Parathyroid adenoma (tissue), 2 donors: ENCODE data around the gene UAP1.
A peak's percentile ranks its signal among the peaks of the same experiment; 100 is the strongest.

Experiments
- H2AFZ ChIP-seq: fragments of 300-600 bp; sonication (generic); one replicate; pipeline ENCODE4 v1.7.0; 2017; ENCODE audit warnings: antibody characterized with exemption, mild to moderate bottlenecking
- H3K27ac ChIP-seq: fragments of 300-600 bp; sonication (generic); one replicate; pipeline ENCODE4 v1.7.0; 2017
- H3K27me3 ChIP-seq: fragments of 300-600 bp; sonication (generic); one replicate; pipeline ENCODE4 v1.7.0; 2017; ENCODE audit warnings: low read length; ENCODE audit not compliant: control insufficient read depth, insufficient read depth
- H3K36me3 ChIP-seq: fragments of 300-600 bp; sonication (generic); one replicate; pipeline ENCODE4 v1.7.0; 2017; ENCODE audit warnings: low read length; ENCODE audit not compliant: control insufficient read depth, insufficient read depth
- H3K4me1 ChIP-seq: fragments of 300-600 bp; sonication (generic); one replicate; pipeline ENCODE4 v1.7.0; 2017; ENCODE audit warnings: control low read depth
- H3K4me2 ChIP-seq: fragments of 300-600 bp; sonication (generic); one replicate; pipeline ENCODE4 v1.7.0; 2017; ENCODE audit warnings: low read length
- H3K4me3 ChIP-seq: fragments of 300-600 bp; sonication (generic); one replicate; pipeline ENCODE4 v1.7.0; 2017; ENCODE audit warnings: low read depth, low read length
- H3K79me2 ChIP-seq: fragments of 300-600 bp; sonication (generic); one replicate; pipeline ENCODE4 v1.7.0; 2017; ENCODE audit warnings: control low read depth
- H3K9ac ChIP-seq: fragments of 300-600 bp; sonication (generic); one replicate; pipeline ENCODE4 v1.7.0; 2017; ENCODE audit warnings: mild to moderate bottlenecking
- H3K9me3 ChIP-seq: fragments of 300-600 bp; sonication (generic); one replicate; pipeline ENCODE4 v1.7.0; 2017; ENCODE audit warnings: low read length; ENCODE audit not compliant: control insufficient read depth
- CTCF ChIP-seq: fragments of 300-600 bp; sonication (generic); IDR thresholded peaks from one replicate; pipeline ENCODE4 v1.7.0; 2017; ENCODE audit warnings: antibody characterized with exemption, mild to moderate bottlenecking
- donor health status: primary hyperparathyroidism.

Gene UAP1

GRCh38 chr1:162631546-162632191 is 70.1 kb downstream of the UAP1 start:
- Histone ChIP-seq H2AFZ (no peak overlapping the region), H3K4me2 (no peak overlapping the region), H3K27me3 (no peaks in the 10 kb centered on the region), H3K4me1 (no peaks in the 10 kb centered on the region), H3K9me3 (no peaks in the 10 kb centered on the region), H3K79me2 (no peaks in the 10 kb centered on the region), H3K36me3 (no peaks in the 10 kb centered on the region), H3K9ac (no peak overlapping the region), H3K4me3 (no peak overlapping the region), H3K27ac (no peak overlapping the region)
- no peak for TF ChIP-seq CTCF

GRCh38 chr1:162632217-162632666 is 70.7 kb downstream of the UAP1 start, which contains the start of gene DDR2:
Gene DDR2, plus strand, starts transcription at chr1:162632464. Its CDS starts 86,600 bp downstream, at chr1:162719064.
- Histone ChIP-seq H3K9me3 (no peaks in the 10 kb centered on the region), H3K4me3 (peak within 1 kb of the TSS; percentile 24), H3K27ac (no peak within 1 kb of the TSS), H3K27me3 (no peaks in the 10 kb centered on the region), H3K9ac (no peak within 1 kb of the TSS), H3K4me1 (no peaks in the 10 kb centered on the region), H3K4me2 (no peak within 1 kb of the TSS), H3K36me3 (no peaks in the 10 kb centered on the region), H2AFZ (no peak within 1 kb of the TSS), H3K79me2 (no peaks in the 10 kb centered on the region)
- no peak for TF ChIP-seq CTCF

- Histone ChIP-seq H3K36me3 (no peaks in the 10 kb centered on the region), H3K4me3 (peak overlapping the region; percentile 24), H3K27me3 (no peaks in the 10 kb centered on the region), H3K4me1 (no peaks in the 10 kb centered on the region), H3K9ac (no peak overlapping the region), H2AFZ (no peak overlapping the region), H3K27ac (no peak overlapping the region), H3K9me3 (no peaks in the 10 kb centered on the region), H3K79me2 (no peaks in the 10 kb centered on the region), H3K4me2 (no peak overlapping the region)
- TF ChIP-seq CTCF, result no peak
These were observed 71.2 kb downstream of the UAP1 start for GRCh38 chr1:162632698-162633080.

GRCh38 chr1:162633081-162633762 is 71.7 kb downstream of the UAP1 start:
- Histone ChIP-seq H3K4me1 (no peaks in the 10 kb centered on the region), H3K27ac (no peak overlapping the region), H3K4me2 (no peak overlapping the region)

More at GRCh38 chr1:162633081-162633762, 71.7 kb downstream of the UAP1 start:
- Histone ChIP-seq H3K9me3 (no peaks in the 10 kb centered on the region), H3K36me3 (no peaks in the 10 kb centered on the region), H2AFZ (no peak overlapping the region), H3K27me3 (no peaks in the 10 kb centered on the region), H3K79me2 (no peaks in the 10 kb centered on the region), H3K4me3 (peak overlapping the region; percentile 24), H3K9ac (no peak overlapping the region)
- TF ChIP-seq CTCF, result no peak
